ENCODE measurements around the gene CHMP5. TPM values are rescaled to one million over a fixed set of nuclear protein-coding genes. Genes with fewer than 3 reads are reported as not detected.

The CHMP5 gene
- total RNA-seq, 4 donors from 2014 or later: 55.9 to 72.4 (median 66.0) TPM

DNA sequence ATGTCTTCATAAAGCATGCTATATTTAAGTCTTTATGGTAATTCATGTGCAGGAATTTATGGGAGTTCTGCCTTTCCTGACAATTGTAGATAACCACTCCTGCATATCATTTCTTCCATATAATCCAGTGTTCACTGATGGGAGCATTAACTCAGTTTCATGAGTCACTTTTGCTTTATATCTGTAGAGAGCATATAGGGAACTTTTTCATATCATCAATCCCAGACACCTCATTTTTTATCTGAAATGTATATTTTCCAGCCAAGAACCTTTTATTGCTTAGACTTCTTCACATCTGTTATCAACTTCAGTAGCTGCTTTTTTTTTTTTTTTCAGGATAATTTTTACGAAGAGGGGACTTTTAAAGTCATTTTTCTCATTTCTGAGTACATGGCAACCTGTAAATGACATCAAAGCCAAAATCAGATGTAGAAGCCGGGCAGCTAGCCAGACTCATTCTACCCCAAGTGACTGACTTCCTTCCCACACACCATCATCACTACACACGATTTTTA, 66.6 kb downstream of the CHMP5 start:
- TF ChIP-seq, protein P1, sequence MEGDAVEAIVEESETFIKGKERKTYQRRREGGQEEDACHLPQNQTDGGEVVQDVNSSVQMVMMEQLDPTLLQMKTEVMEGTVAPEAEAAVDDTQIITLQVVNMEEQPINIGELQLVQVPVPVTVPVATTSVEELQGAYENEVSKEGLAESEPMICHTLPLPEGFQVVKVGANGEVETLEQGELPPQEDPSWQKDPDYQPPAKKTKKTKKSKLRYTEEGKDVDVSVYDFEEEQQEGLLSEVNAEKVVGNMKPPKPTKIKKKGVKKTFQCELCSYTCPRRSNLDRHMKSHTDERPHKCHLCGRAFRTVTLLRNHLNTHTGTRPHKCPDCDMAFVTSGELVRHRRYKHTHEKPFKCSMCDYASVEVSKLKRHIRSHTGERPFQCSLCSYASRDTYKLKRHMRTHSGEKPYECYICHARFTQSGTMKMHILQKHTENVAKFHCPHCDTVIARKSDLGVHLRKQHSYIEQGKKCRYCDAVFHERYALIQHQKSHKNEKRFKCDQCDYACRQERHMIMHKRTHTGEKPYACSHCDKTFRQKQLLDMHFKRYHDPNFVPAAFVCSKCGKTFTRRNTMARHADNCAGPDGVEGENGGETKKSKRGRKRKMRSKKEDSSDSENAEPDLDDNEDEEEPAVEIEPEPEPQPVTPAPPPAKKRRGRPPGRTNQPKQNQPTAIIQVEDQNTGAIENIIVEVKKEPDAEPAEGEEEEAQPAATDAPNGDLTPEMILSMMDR (IDR thresholded peaks at IDR 0.05; ENCODE audit: low read depth): no peak

Other genes with a start within 250 kb of the CHMP5 start
- gene DNAJA1, start 239.8 kb upstream of the CHMP5 start, total RNA-seq: 100 to 1,000 TPM in 1 of 4 donors, 10 to 100 TPM in 3; 52.6 to 119 (median 58.9) TPM
- 10 to 100 TPM; 12.8 to 18.1 (median 15.8) TPM for gene SMU1, start 188.4 kb upstream of the CHMP5 start, total RNA-seq
- 100 to 1,000 TPM in 1 of 4 donors, 10 to 100 TPM in 3; 39.6 to 100 (median 64.5) TPM for gene B4GALT1, start 97.7 kb upstream of the CHMP5 start, total RNA-seq
- gene SPINK4, start 24.9 kb upstream of the CHMP5 start, total RNA-seq: not detected
- gene BAG1, start 341 bp upstream of the CHMP5 start, total RNA-seq: 10 to 100 TPM; 60.3 to 92.5 (median 77.8) TPM
- 10 to 100 TPM; 33.5 to 43.2 (median 39.0) TPM for gene NFX1, start 25.5 kb downstream of the CHMP5 start, total RNA-seq
- 100 to 1,000 TPM; 136 to 498 (median 197) TPM for gene AQP7, start 137.5 kb downstream of the CHMP5 start, total RNA-seq
- 10 to 100 TPM in 2 of 4 donors, 1 to 10 TPM in 2; 2.1 to 38.1 (median 10.2) TPM for gene AQP3, start 182.5 kb downstream of the CHMP5 start, total RNA-seq
- 10 to 100 TPM; 11.0 to 18.1 (median 14.9) TPM for gene NOL6, start 208.9 kb downstream of the CHMP5 start, total RNA-seq

Data from subcutaneous adipose tissue (tissue), 4 donors.